ENCODE measurements around the gene WDR5.

WDR5 gene

DNA sequence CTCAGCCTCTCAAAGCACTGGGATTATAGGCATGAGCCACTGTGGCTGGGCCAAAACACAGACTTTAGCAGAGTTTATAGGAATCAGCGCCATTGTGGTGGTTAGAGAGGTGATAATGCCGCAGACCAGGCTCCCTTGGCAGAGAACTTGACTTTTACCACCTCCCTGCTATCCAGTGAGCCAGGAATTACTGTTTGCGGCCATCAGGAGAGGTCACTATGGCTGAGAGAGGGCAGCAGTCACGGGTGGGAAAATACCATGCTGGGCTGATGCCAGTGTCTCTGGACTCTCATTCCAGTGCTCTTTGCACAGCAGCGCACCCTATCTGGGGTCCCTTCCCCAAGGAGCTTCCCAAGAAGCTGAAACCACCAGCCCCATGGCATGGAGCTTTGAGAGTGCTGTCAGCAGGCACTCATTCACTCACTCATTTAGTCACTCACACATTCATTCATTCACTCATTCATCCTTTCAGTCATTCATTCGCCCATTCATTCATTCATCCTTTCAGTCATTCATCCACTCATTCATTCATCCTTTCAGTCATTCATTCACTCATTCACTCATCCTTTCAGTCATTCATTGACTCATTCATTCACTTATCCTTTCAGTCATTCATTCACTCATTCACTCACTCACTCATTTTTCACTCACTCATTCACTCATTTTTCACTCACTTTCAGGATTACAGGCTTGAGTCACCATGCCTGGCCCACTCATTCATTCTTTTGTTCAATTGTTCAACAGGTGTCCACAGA is 55.8 kb downstream of the WDR5 start:
- 0 out of 2 replicates have a peak, but pooled peaks cover 5% of the 10 kb centered on the region for H3K27me3 ChIP-seq (ENCODE audit: insufficient read depth, low read length)
- no peaks in the 10 kb centered on the region for H3K9me3 ChIP-seq (ENCODE audit: insufficient read depth, low read depth, low read length)
- peaks cover 4% of the 10 kb centered on the region; the same call in 1 of the 2 replicates for H3K4me1 ChIP-seq (ENCODE audit: insufficient read depth, low read length)
- 91% methylated on average over 6 of the region's 6 CpGs for WGBS
- H3K27ac ChIP-seq (ENCODE audit: low read depth, low read length) = no peak overlapping the region
- no peak overlapping the region for H3K4me3 ChIP-seq (ENCODE audit: low read length)
- no peaks in the 10 kb centered on the region for H3K36me3 ChIP-seq (ENCODE audit: insufficient read depth, low read length)
- no peak overlapping the region for H3K9ac ChIP-seq (ENCODE audit: low read depth, low read length)

DNA sequence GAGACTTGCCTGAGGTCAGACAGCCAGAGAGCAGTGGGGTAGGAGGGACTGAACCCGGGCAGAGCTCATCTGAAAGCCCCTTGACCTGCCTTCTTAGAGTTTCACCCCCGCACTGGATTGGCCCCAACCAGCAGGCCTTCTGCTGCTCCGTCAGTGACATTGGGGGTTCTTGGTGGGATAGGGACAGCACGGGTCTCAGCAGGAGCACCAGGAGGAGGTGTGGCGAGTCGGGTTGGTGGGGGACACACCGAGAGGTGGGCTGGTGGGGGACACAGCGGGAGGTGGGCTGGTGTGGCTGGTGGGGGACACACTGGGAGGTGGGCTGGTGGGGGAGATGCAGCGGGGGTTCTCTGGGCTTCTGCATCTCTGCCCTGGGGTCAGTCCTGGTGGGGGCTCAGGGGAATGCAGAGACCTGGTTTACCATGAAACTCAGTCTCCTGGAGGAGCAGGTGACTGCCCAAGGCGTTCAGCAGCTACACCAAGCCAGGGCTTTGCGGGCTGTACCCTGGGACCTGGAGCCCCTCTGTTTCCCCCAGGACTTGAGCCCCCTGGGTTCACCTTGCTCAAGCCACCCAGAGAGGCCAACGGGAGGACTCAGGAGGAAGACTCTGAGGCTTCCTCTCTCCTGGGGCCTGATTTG is 56.5 kb downstream of the WDR5 start:
- no peaks in the 10 kb centered on the region for H3K36me3 ChIP-seq (ENCODE audit: insufficient read depth, low read length)
- WGBS = 83% methylated on average over 12 of the region's 12 CpGs
- H3K9me3 ChIP-seq (ENCODE audit: insufficient read depth, low read depth, low read length) = no peaks in the 10 kb centered on the region
- H3K9ac ChIP-seq (ENCODE audit: low read depth, low read length) = no peak overlapping the region
- H3K27ac ChIP-seq (ENCODE audit: low read depth, low read length) = no peak overlapping the region
- no peak overlapping the region for H3K4me3 ChIP-seq (ENCODE audit: low read length)
- H3K4me1 ChIP-seq (ENCODE audit: insufficient read depth, low read length) = peaks cover 4% of the 10 kb centered on the region; the same call in 1 of the 2 replicates
- 0 out of 2 replicates have a peak, but pooled peaks cover 5% of the 10 kb centered on the region for H3K27me3 ChIP-seq (ENCODE audit: insufficient read depth, low read length)

DNA sequence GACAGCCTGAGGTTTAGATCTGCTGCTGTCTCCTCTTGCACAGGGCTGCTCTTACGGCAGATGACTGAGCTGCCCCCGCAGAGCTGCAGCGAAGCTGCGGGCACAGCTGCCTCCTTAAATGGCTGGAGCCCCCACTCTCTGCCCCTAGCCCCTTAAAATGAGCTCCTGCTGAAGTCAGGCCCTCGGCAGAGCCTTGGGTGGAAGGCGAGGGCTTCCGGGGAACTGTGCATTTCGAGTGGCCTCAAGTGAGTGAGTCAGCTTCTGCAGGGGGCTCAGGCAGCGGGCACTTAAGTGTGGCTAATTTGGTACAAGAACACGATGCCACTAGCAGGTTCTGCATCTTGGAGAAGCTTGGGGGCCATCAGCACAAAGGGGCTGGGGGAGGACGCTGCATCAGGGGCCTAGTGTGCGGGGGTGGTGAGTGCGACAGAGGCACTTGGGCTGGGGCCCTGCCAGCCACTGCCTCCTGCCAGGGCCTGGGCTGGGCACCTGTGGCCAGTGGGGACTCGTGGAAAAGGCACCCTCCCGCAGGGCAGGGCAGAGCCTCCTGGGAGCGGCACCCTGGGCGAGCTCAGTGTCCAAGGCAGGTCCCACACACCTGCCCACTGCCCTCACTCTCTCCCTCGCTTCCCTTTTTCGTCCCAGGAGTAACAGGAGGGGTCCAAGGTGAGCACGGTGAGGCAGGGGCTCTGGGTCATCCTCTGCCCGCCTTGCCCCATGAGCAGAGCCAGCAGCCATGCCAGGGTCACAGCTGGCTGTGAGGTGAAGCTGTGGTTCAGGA is 57.3 kb downstream of the WDR5 start:
- H3K27me3 ChIP-seq (ENCODE audit: insufficient read depth, low read length) = 0 out of 2 replicates have a peak, but pooled peaks cover 5% of the 10 kb centered on the region
- H3K36me3 ChIP-seq (ENCODE audit: insufficient read depth, low read length) = no peaks in the 10 kb centered on the region
- no peak overlapping the region for H3K4me3 ChIP-seq (ENCODE audit: low read length)
- WGBS = 89% methylated on average over 21 of the region's 21 CpGs
- no peak overlapping the region for H3K9ac ChIP-seq (ENCODE audit: low read depth, low read length)
- no peaks in the 10 kb centered on the region for H3K9me3 ChIP-seq (ENCODE audit: insufficient read depth, low read depth, low read length)
- no peak overlapping the region for H3K27ac ChIP-seq (ENCODE audit: low read depth, low read length)
- peaks cover 4% of the 10 kb centered on the region; the same call in 1 of the 2 replicates for H3K4me1 ChIP-seq (ENCODE audit: insufficient read depth, low read length)

DNA sequence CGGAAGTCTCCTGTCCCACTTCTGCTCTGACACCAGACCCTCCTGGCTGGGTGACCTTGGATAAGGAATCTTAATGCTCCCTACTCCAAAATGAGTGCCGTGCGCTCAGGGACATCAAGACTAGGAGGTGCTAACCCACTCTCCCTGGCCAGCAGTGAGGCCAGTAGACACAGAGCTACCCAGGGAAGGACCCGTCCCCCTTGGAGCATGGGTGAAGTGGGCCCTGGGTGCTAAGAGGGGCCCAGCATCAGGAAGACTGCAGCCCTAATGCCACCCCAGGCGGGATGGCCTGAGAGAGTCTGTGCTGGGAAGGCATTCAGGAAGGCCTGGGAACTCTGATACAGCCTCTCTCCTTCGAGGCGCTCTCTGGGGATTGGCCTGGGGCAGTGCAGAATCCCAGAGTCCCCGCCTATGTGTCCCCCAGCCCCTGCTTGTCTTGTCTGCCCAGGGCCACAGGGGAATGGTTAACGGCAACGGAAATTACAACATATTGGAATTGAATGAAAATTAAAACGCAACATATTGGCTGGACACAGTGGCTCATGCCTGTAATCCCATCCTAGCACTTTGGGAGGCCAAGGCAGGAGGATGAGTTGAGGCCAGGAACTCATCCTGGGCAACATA is 58.1 kb downstream of the WDR5 start:
- H3K27ac ChIP-seq (ENCODE audit: low read depth, low read length) = no peak overlapping the region
- no peak overlapping the region for H3K9ac ChIP-seq (ENCODE audit: low read depth, low read length)
- no peaks in the 10 kb centered on the region for H3K36me3 ChIP-seq (ENCODE audit: insufficient read depth, low read length)
- H3K27me3 ChIP-seq (ENCODE audit: insufficient read depth, low read length) = 0 out of 2 replicates have a peak, but pooled peaks cover under 1% of the 10 kb centered on the region
- WGBS = 91% methylated on average over 11 of the region's 11 CpGs
- H3K4me1 ChIP-seq (ENCODE audit: insufficient read depth, low read length) = peaks cover under 1% of the 10 kb centered on the region; the same call in 1 of the 2 replicates
- no peak overlapping the region for H3K4me3 ChIP-seq (ENCODE audit: low read length)
- H3K9me3 ChIP-seq (ENCODE audit: insufficient read depth, low read depth, low read length) = no peaks in the 10 kb centered on the region

DNA sequence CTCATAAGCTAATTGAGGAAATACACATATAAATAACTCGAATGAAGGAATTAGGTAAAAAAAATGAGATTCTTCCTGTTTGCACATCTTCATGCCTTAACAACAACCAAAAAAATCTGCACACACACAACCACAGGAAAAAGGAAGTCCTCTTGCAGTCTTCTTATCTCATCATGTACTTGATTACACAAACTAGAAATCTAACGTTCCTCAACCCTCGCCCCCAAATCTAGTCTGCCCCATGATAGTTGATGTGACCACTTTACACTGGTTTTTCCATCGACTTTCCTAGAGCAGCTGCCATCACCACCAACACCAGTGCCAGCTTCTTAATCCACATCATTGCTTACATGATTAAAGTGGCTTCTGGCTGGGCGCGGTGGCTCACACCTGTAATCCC is 59.7 kb downstream of the WDR5 start:
- no peaks in the 10 kb centered on the region for H3K4me1 ChIP-seq (ENCODE audit: insufficient read depth, low read length)
- no peaks in the 10 kb centered on the region for H3K36me3 ChIP-seq (ENCODE audit: insufficient read depth, low read length)
- H3K9ac ChIP-seq (ENCODE audit: low read depth, low read length) = no peak overlapping the region
- WGBS = 86% methylated on average over 5 of the region's 6 CpGs
- H3K9me3 ChIP-seq (ENCODE audit: insufficient read depth, low read depth, low read length) = no peaks in the 10 kb centered on the region
- H3K4me3 ChIP-seq (ENCODE audit: low read length) = no peak overlapping the region
- H3K27me3 ChIP-seq (ENCODE audit: insufficient read depth, low read length) = no peaks in the 10 kb centered on the region
- H3K27ac ChIP-seq (ENCODE audit: low read depth, low read length) = no peak overlapping the region

DNA sequence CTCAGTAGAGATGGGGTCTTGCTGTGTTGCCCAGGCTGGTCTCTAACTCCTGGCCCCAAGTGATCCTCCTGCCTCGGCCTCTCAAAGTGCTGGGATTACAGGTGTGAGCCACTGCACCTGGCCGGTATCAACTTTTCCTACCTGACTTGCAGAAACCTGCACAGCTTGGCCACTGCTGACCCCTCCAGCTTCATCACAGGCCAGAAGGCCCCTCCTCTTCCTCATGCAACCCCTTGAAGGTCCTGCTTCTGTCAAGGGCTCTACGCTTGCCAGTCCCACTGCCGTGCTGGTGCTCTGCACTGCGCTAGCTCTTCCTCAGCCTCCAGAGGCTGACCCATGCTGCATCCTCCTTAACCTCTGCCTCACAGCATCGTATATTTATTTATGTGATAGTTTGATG is 61.0 kb downstream of the WDR5 start:
- no peaks in the 10 kb centered on the region for H3K9me3 ChIP-seq (ENCODE audit: insufficient read depth, low read depth, low read length)
- no peak overlapping the region for H3K27ac ChIP-seq (ENCODE audit: low read depth, low read length)
- no peak overlapping the region for H3K9ac ChIP-seq (ENCODE audit: low read depth, low read length)
- H3K4me1 ChIP-seq (ENCODE audit: insufficient read depth, low read length) = no peaks in the 10 kb centered on the region
- H3K36me3 ChIP-seq (ENCODE audit: insufficient read depth, low read length) = no peaks in the 10 kb centered on the region
- no peaks in the 10 kb centered on the region for H3K27me3 ChIP-seq (ENCODE audit: insufficient read depth, low read length)
- WGBS = 94% methylated on average over 5 of the region's 6 CpGs
- H3K4me3 ChIP-seq (ENCODE audit: low read length) = no peak overlapping the region

DNA sequence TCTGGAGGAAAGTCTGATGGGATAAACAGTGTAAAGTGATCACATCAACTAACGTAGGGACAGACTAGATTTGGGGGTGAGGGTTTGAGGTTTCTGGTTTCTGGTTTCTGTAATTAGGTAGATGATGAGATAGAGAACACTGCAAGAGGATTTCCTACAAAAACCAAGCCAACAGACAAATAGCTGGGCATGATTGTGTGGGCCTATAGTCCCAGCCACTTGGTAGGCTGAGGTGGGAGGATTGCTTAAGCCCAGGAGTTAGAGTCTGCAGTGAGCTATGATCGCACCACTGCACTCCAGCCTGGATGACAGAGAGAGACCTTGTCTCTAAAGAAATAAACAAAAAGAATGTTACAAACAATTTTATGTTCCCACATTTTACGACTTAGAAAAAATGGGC is 62.9 kb downstream of the WDR5 start:
- no peak overlapping the region for H3K9ac ChIP-seq (ENCODE audit: low read depth, low read length)
- 99% methylated on average over 3 of the region's 3 CpGs for WGBS
- H3K4me1 ChIP-seq (ENCODE audit: insufficient read depth, low read length) = no peaks in the 10 kb centered on the region

DNA sequence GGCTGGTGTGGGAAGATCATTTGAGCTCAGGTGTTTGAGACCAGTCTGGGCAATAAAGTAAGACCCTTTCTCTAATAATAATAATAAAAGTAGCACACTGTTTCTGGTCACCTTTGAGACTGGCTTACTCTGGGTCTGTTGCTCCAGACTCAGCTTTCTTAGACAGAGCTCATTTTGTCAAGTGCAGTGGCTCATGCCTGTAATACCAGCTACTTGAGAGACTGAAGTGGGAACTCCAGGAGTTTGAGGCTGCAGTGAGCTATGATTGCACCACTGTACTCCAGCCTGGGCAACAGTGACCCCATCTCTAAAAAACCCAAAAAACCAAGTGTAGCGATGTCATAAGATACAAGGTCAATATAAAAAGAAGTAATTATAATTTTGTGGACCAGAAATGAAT is 64.8 kb downstream of the WDR5 start:
- Histone ChIP-seq H3K9me3 (ENCODE audit: insufficient read depth, low read depth, low read length) (no peaks in the 10 kb centered on the region), H3K4me3 (ENCODE audit: low read length) (no peak overlapping the region), H3K9ac (ENCODE audit: low read depth, low read length) (no peak overlapping the region), H3K27me3 (ENCODE audit: insufficient read depth, low read length) (no peaks in the 10 kb centered on the region), H3K27ac (ENCODE audit: low read depth, low read length) (no peak overlapping the region), H3K36me3 (ENCODE audit: insufficient read depth, low read length) (no peaks in the 10 kb centered on the region), H3K4me1 (ENCODE audit: insufficient read depth, low read length) (no peaks in the 10 kb centered on the region)
- WGBS = no CpG with 5 or more reads among the region's 1 CpG

More for the DNA sequence above, 62.9 kb downstream of the WDR5 start:
- no peaks in the 10 kb centered on the region for H3K9me3 ChIP-seq (ENCODE audit: insufficient read depth, low read depth, low read length)
- no peaks in the 10 kb centered on the region for H3K27me3 ChIP-seq (ENCODE audit: insufficient read depth, low read length)
- H3K27ac ChIP-seq (ENCODE audit: low read depth, low read length) = no peak overlapping the region
- no peak overlapping the region for H3K4me3 ChIP-seq (ENCODE audit: low read length)
- H3K36me3 ChIP-seq (ENCODE audit: insufficient read depth, low read length) = no peaks in the 10 kb centered on the region

DNA sequence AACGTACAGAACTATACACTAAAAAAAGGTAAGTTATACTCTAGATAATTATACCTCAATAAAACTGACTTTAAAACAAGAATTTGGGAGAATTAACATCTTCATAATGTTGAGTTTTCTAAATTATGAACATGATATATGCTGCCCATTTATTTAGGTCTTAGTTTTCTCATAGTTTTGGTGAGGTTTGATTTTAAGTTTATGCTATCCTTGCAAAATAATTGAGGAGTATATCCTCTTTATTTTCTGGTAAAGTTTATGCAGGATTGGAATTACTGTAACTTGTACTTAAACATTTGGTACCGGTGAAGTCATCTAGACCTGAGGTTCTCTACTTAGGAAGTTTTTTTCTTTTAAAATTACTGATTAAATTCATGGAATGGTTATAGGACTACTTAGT is 67.3 kb downstream of the WDR5 start:
- Histone ChIP-seq H3K9me3 (ENCODE audit: insufficient read depth, low read depth, low read length) (no peaks in the 10 kb centered on the region), H3K27me3 (ENCODE audit: insufficient read depth, low read length) (no peaks in the 10 kb centered on the region), H3K9ac (ENCODE audit: low read depth, low read length) (no peak overlapping the region), H3K4me3 (ENCODE audit: low read length) (no peak overlapping the region), H3K4me1 (ENCODE audit: insufficient read depth, low read length) (no peaks in the 10 kb centered on the region), H3K36me3 (ENCODE audit: insufficient read depth, low read length) (no peaks in the 10 kb centered on the region), H3K27ac (ENCODE audit: low read depth, low read length) (no peak overlapping the region)
- no CpG with 5 or more reads among the region's 2 CpGs for WGBS

DNA sequence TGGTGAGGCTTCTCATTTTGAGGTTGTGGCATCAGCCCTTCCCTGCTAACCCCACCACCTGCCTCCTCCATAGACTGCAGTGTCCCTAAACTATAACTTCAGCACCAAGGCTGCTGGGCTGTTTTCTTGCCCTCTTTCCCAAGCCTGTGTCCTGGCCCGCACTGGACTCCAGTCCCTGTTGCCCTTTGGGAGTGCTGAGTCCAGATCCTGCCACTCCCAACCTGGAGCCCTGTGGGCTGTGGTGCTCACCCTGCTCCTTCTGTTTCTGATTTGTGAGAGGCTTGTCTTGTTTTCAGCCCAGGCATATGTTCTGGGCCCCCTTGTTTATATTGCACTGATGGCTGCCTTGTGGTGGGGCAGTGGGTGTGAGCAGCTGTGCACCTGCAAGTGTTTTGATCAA is 68.2 kb downstream of the WDR5 start:
- Histone ChIP-seq H3K9me3 (ENCODE audit: insufficient read depth, low read depth, low read length) (no peaks in the 10 kb centered on the region), H3K4me1 (ENCODE audit: insufficient read depth, low read length) (no peaks in the 10 kb centered on the region), H3K27me3 (ENCODE audit: insufficient read depth, low read length) (no peaks in the 10 kb centered on the region), H3K9ac (ENCODE audit: low read depth, low read length) (no peak overlapping the region), H3K36me3 (ENCODE audit: insufficient read depth, low read length) (no peaks in the 10 kb centered on the region), H3K4me3 (ENCODE audit: low read length) (no peak overlapping the region), H3K27ac (ENCODE audit: low read depth, low read length) (no peak overlapping the region)
- WGBS = 96% methylated on average over 1 of the region's 1 CpG

All from HUES64 (cell line).